HEK293T (cell line): Measurements from ENCODE around the gene KRT20.

Experiments used
- FOXM1 ChIP-seq: fragments of 450-650 bp; IDR thresholded peaks from 2 replicates; pipeline ENCODE4 v1.6.1; 2017; ENCODE audit warnings: mild to moderate bottlenecking, borderline replicate concordance
- SP1 ChIP-seq: fragments of 450-650 bp; IDR thresholded peaks from 2 replicates; pipeline ENCODE4 v1.6.1; 2017
- TARDBP ChIP-seq: fragments of 450-650 bp; IDR thresholded peaks from 2 replicates; pipeline ENCODE4 v1.6.1; 2016

- TF ChIP-seq FOXM1 (no peak), TARDBP (no peak), SP1 (no peak)
Observed at GRCh38 chr17:40883626-40884334, 1.3 kb downstream of the KRT20 start.
